H1 (cell line): ENCODE measurements around the gene CANT1. TPM values are rescaled to one million over a fixed set of nuclear protein-coding genes. Genes with fewer than 3 reads are reported as not detected.

Source experiments
- CTCF ChIA-PET: fragments of 300-600 bp; sonication (Branson Sonifier 250); formaldehyde crosslinking; loops from one replicate; lab custom pipeline; 2021; ENCODE audit not compliant: partially characterized antibody; lab: Charles Lee
- POLR2A ChIA-PET: fragments of 300-600 bp; sonication (Branson Sonifier 250); formaldehyde crosslinking; loops from one replicate; lab custom pipeline; 2021; ENCODE audit warnings: inconsistent platforms; ENCODE audit not compliant: partially characterized antibody; lab: Charles Lee
- DNase-seq, 2 experiments: peaks; one replicate each; pipeline versions ENCODE4 v3.0.0 to v3.0.0-alpha.2; 2010 to 2022; ENCODE audit warnings: low spot score in 2 of 2, low read depth in 1 of 2, mixed read lengths in 1 of 2
- FAIRE-seq: peaks from 2 replicates; lab custom pipeline; 2011; peaks lifted over from hg19 to GRCh38; lab: Jason Lieb, UNC
- H2AFZ ChIP-seq: 2 replicates; pipeline ENCODE4 v1.8.1; 2012; ENCODE audit warnings: low read length, inconsistent platforms
- H2AK5ac ChIP-seq: 2 replicates; pipeline ENCODE4 v1.6.1; 2013; ENCODE audit warnings: low read depth, low read length
- H2BK120ac ChIP-seq: replicated peaks from 2 replicates; pipeline ENCODE3; 2013; ENCODE audit warnings: low read depth, low read length, inconsistent platforms
- H2BK12ac ChIP-seq: 2 replicates; pipeline ENCODE4 v1.6.1; 2013; ENCODE audit warnings: low read depth, low read length
- H2BK15ac ChIP-seq: 2 replicates; pipeline ENCODE4 v1.6.1; 2013; ENCODE audit warnings: low read length
- H2BK20ac ChIP-seq: 2 replicates; pipeline ENCODE4 v1.6.1; 2013; ENCODE audit warnings: low read length
- H2BK5ac ChIP-seq: 2 replicates; pipeline ENCODE4 v1.6.1; 2013; ENCODE audit warnings: low read depth, low read length
- H3K14ac ChIP-seq: 2 replicates; pipeline ENCODE4 v1.6.1; 2013; ENCODE audit warnings: inconsistent platforms; ENCODE audit not compliant: insufficient read length
- H3K18ac ChIP-seq: 2 replicates; pipeline ENCODE4 v1.6.1; 2013; ENCODE audit warnings: low read length; ENCODE audit errors: extremely low read depth
- H3K23ac ChIP-seq: 2 replicates; pipeline ENCODE4 v1.6.1; 2013; ENCODE audit warnings: inconsistent platforms; ENCODE audit not compliant: insufficient read length
- H3K23me2 ChIP-seq: 2 replicates; pipeline ENCODE4 v1.6.1; 2013; ENCODE audit warnings: low read depth, low read length
- H3K27ac ChIP-seq: 2 replicates; pipeline ENCODE4 v1.6.1; 2011; ENCODE audit warnings: low read depth, low read length, inconsistent platforms
- H3K27me3 ChIP-seq, 4 experiments: replicated peaks in 1 of 4; 1 replicate in 1 of 4; 2 replicates in 3 of 4; pipeline versions ENCODE4 v1.6.1 to v1.8.1; 2011 to 2013; ENCODE audit warnings: low read length in 3 of 4, mild to moderate bottlenecking in 3 of 4, inconsistent platforms in 2 of 4, mixed read lengths in 2 of 4, moderate library complexity in 1 of 4; ENCODE audit not compliant: control insufficient read depth in 3 of 4, insufficient read depth in 3 of 4; ENCODE audit errors: extremely low read depth in 1 of 4
- H3K36me3 ChIP-seq, 4 experiments: 2 replicates each; pipeline versions ENCODE4 v1.6.1 to v1.8.1; 2011 to 2013; ENCODE audit warnings: mild to moderate bottlenecking in 4 of 4, low read length in 3 of 4, moderate library complexity in 2 of 4, control low read depth in 1 of 4, inconsistent platforms in 1 of 4; ENCODE audit not compliant: insufficient read depth in 4 of 4, control insufficient read depth in 2 of 4
- H3K4ac ChIP-seq: replicated peaks from 2 replicates; pipeline ENCODE3; 2013; ENCODE audit warnings: low read length, low read depth, mixed read lengths, inconsistent platforms; ENCODE audit not compliant: insufficient read length
- H3K4me1 ChIP-seq, 4 experiments: replicated peaks in 1 of 4; 1 replicate in 1 of 4; 2 replicates in 3 of 4; pipeline versions ENCODE4 v1.6.1 to v1.8.1; 2011 to 2013; ENCODE audit warnings: low read length in 3 of 4, inconsistent platforms in 2 of 4, mixed read lengths in 1 of 4; ENCODE audit not compliant: insufficient read depth in 4 of 4, control insufficient read depth in 3 of 4
- H3K4me2 ChIP-seq, 2 experiments: 2 replicates each; pipeline versions ENCODE4 v1.6.1 to v1.8.1; 2011 to 2013; ENCODE audit warnings: low read depth in 2 of 2, low read length in 2 of 2, control low read depth in 1 of 2, inconsistent platforms in 1 of 2, mild to moderate bottlenecking in 1 of 2; ENCODE audit not compliant: insufficient read depth in 1 of 2
- H3K4me3 ChIP-seq, 4 experiments: fragments of 200-600, 300-600 bp in 1 of 4; sonication (generic), shearing (Covaris generic), sonication (Bioruptor Twin) in 1 of 4; 2 replicates each; pipeline versions ENCODE4 v1.5.1 to v1.8.1; 2011 to 2016; ENCODE audit warnings: low read length in 4 of 4, low read depth in 3 of 4, control low read depth in 2 of 4, inconsistent platforms in 2 of 4, mild to moderate bottlenecking in 2 of 4, mixed read lengths in 1 of 4, moderate library complexity in 1 of 4; ENCODE audit not compliant: insufficient read depth in 2 of 4; ENCODE audit errors: extremely low read depth in 1 of 4
- H3K56ac ChIP-seq: replicated peaks from 2 replicates; pipeline ENCODE3; 2013; ENCODE audit warnings: low read depth, mild to moderate bottlenecking, mixed read lengths, low read length, inconsistent platforms; ENCODE audit not compliant: insufficient read length
- H3K79me1 ChIP-seq: 2 replicates; pipeline ENCODE4 v1.6.1; 2013; ENCODE audit warnings: low read depth, low read length, control low read depth
- H3K79me2 ChIP-seq, 2 experiments: 2 replicates each; pipeline versions ENCODE4 v1.6.1 to v1.8.1; 2012 to 2013; ENCODE audit warnings: low read length in 2 of 2, mild to moderate bottlenecking in 2 of 2, inconsistent platforms in 1 of 2; ENCODE audit not compliant: insufficient read depth in 2 of 2, control insufficient read depth in 1 of 2
- H3K9ac ChIP-seq, 4 experiments: replicated peaks in 1 of 4; 1 replicate in 1 of 4; 2 replicates in 3 of 4; pipeline versions ENCODE4 v1.6.1 to v1.8.1; 2011 to 2013; ENCODE audit warnings: low read depth in 3 of 4, low read length in 3 of 4, control low read depth in 2 of 4, mild to moderate bottlenecking in 2 of 4, moderate library complexity in 2 of 4, inconsistent platforms in 1 of 4; ENCODE audit errors: extremely low read depth in 1 of 4
- H3K9me3 ChIP-seq, 2 experiments: 2 replicates each; pipeline versions ENCODE4 v1.6.1 to v1.8.1; 2012 to 2013; ENCODE audit warnings: mild to moderate bottlenecking in 2 of 2, moderate library complexity in 2 of 2, control low read depth in 1 of 2, inconsistent platforms in 1 of 2, low read depth in 1 of 2, low read length in 1 of 2, mixed read lengths in 1 of 2; ENCODE audit not compliant: insufficient read depth in 2 of 2
- H4K20me1 ChIP-seq, 2 experiments: replicated peaks in 1 of 2; 2 replicates each; pipeline versions ENCODE3 to v1.8.1; 2011 to 2013; ENCODE audit warnings: inconsistent platforms in 2 of 2, low read length in 2 of 2, mild to moderate bottlenecking in 1 of 2; ENCODE audit not compliant: insufficient read depth in 2 of 2, control insufficient read depth in 1 of 2
- H4K5ac ChIP-seq: 2 replicates; pipeline ENCODE4 v1.6.1; 2013; ENCODE audit warnings: low read length, low read depth, mixed read lengths, inconsistent platforms; ENCODE audit not compliant: insufficient read length
- H4K8ac ChIP-seq: 2 replicates; pipeline ENCODE4 v1.8.0; 2013; ENCODE audit warnings: mild to moderate bottlenecking, moderate library complexity, low read length, inconsistent platforms; ENCODE audit not compliant: insufficient read depth; ENCODE audit errors: extremely low read depth
- H4K91ac ChIP-seq: replicated peaks from 2 replicates; pipeline ENCODE3; 2013; ENCODE audit warnings: low read length, mixed read lengths, inconsistent platforms; ENCODE audit not compliant: insufficient read length
- WGBS, 2 experiments: shearing (Covaris generic) in 1 of 2; methylation state at CpG; one replicate each; pipeline versions ENCODE4 v1.1.6 to v1.1.7; 2013 to 2015; ENCODE audit warnings: low lambda C conversion rate in 2 of 2, mixed read lengths in 2 of 2, inconsistent platforms in 1 of 2, low coverage in 1 of 2, missing lambda C conversion rate in 1 of 2; ENCODE audit not compliant: insufficient replicate concordance in 2 of 2, insufficient coverage in 1 of 2, insufficient read length in 1 of 2; ENCODE audit errors: extremely low coverage in 1 of 2, missing lambda C conversion rate in 1 of 2; 5-methylcytosine and 5-hydroxymethylcytosine counted together
- polyA plus RNA-seq, 7 experiments: library from polyadenylated mRNA; depleted of rRNA in 3 of 7; stranded (reverse) in 5 of 7; unstranded in 2 of 7; fragments of >200 nt in 5 of 7; fragments of 200-250 nt in 2 of 7; gene quantifications; 1 replicate in 5 of 7; 2 replicates in 1 of 7; 4 replicates in 1 of 7; pipeline versions ENCODE4 v1.2.1 to v1.2.3, GENCODE V29; 2011 to 2013; ENCODE audit warnings: missing spikeins in 2 of 7, mixed read lengths in 2 of 7
- total RNA-seq: library from RNA; stranded (reverse); fragmentation: NEBNext Ultra II Directional; extraction: Animal tissue kit (Norgen Biotek cat#: 25700); gene quantifications from 2 replicates; pipeline ENCODE4 v1.2.1, GENCODE V29; 2021
- TF ChIP-seq, protein P1 (sequence below): IDR thresholded peaks from 2 replicates; pipeline ENCODE4 v1.6.1; 2012; ENCODE audit warnings: inconsistent platforms

CANT1 gene
- total and polyA plus RNA-seq, 2 of the 8 experiments (the other 6 are each of a cell fraction or from before 2014, with no cell fraction given), result 23.0 to 32.6 TPM

DNA sequence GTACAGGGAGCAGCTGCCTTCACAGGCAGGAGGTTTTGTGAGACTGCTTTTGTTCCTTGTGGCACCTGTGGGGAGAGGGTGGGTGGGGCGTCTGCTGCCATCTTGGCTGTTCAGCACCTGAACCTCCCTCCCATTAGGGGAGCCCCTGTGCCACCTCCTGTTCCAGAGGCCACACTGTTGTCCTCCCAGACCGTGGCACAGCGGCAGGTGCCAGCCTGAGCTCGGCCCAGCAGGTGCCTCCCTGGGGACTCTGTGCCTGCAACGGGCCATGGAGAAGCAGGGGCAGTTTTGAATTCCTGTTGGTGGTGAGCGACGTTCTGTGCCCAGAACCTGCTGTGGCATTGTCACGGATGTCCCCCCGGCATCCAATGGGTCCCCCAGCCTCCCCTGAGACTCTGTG lies 39.7 kb downstream of the CANT1 start:
- Histone ChIP-seq H3K36me3 (no peaks in the 10 kb centered on the region; a peak in 2 of 8 replicates), H3K4me1 (peaks cover 0 to 4% (median 3%) of the 10 kb centered on the region in 4 experiments; a peak in 4 of 7 replicates), H2BK15ac (no peak overlapping the region), H3K9ac (no peak overlapping the region), H3K4me3 (no peak overlapping the region), H2BK120ac (no peak overlapping the region), H2BK5ac (no peak overlapping the region), H4K5ac (no peak overlapping the region), H4K8ac (no peak overlapping the region), H2AFZ (no peak overlapping the region), H3K27ac (no peak overlapping the region), H4K20me1 (peaks cover 0 to 5% of the 10 kb centered on the region in 2 experiments), H3K4ac (no peak overlapping the region), H3K79me2 (no peaks in the 10 kb centered on the region), H3K23me2 (no peaks in the 10 kb centered on the region), H3K23ac (no peak overlapping the region), H3K9me3 (no peaks in the 10 kb centered on the region), H3K4me2 (no peak overlapping the region), H3K56ac (no peak overlapping the region), H2BK12ac (no peak overlapping the region), H3K79me1 (no peaks in the 10 kb centered on the region), H3K18ac (no peak overlapping the region), H4K91ac (no peak overlapping the region), H3K27me3 (no peaks in the 10 kb centered on the region), H3K14ac (no peak overlapping the region), H2BK20ac (no peak overlapping the region), H2AK5ac (no peak overlapping the region)
- POLR2A ChIA-PET, result interaction anchor here (1.4 kb wide), 1 partner anchor 119 kb away, joined by 3 read pairs; no protein-coding TSS in a partner anchor
- FAIRE-seq (no peak), DNase-seq (no peak)
- CTCF ChIA-PET, result interaction anchor here (2.1 to 5.4 kb wide), 6 partner anchors 23 to 104 kb away, joined by 8 to 46 read pairs (median 24); no protein-coding TSS in a partner anchor
- WGBS, 2 experiments, result 95% methylated on average over 9 of the region's 9 CpGs; no CpG with 5 or more reads in 1 of the 2 experiments
- TF ChIP-seq, protein P1, sequence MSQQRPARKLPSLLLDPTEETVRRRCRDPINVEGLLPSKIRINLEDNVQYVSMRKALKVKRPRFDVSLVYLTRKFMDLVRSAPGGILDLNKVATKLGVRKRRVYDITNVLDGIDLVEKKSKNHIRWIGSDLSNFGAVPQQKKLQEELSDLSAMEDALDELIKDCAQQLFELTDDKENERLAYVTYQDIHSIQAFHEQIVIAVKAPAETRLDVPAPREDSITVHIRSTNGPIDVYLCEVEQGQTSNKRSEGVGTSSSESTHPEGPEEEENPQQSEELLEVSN, result no peak
